Left ventricle myocardium inferior (tissue), 1 donor: ENCODE results near the gene PTGR1. TPM values are rescaled to one million over a fixed set of nuclear protein-coding genes. Genes with fewer than 3 reads are reported as not detected.
"Not testable (repeated sequence)": the region's sequence is repeated elsewhere in the genome, so short reads cannot be mapped to it uniquely, and the experiment has no call there.

Experiments
- DNase-seq: peaks from one replicate; pipeline ENCODE4 v3.0.0-alpha.2; 2020
- H3K27ac ChIP-seq: fragments of 200-600 bp; replicated peaks from 2 replicates; pipeline ENCODE4 v1.8.0; 2021
- H3K27me3 ChIP-seq: fragments of 200-600 bp; 2 replicates; pipeline ENCODE4 v1.8.0; 2021; ENCODE audit warnings: low read depth
- H3K36me3 ChIP-seq: fragments of 200-600 bp; 2 replicates; pipeline ENCODE4 v1.8.0; 2021
- H3K4me1 ChIP-seq: fragments of 200-600 bp; 2 replicates; pipeline ENCODE4 v1.8.0; 2021
- H3K4me3 ChIP-seq: fragments of 200-600 bp; 2 replicates; pipeline ENCODE4 v1.8.0; 2021; ENCODE audit warnings: mild to moderate bottlenecking, moderate library complexity
- H3K9me3 ChIP-seq: fragments of 200-600 bp; replicated peaks from 2 replicates; pipeline ENCODE4 v1.8.0; 2021
- intact Hi-C: fragments of 100-400 bp; cut with micrococcal nuclease; formaldehyde crosslinking; loops from one replicate; pipeline ENCODE4 v1.11.0; 2022
- total RNA-seq: library from RNA; stranded (reverse); fragmentation: NEBNext Ultra II Directional; extraction: Animal tissue kit (Norgen Biotek cat#: 25700); gene quantifications from one replicate; pipeline ENCODE4 v1.2.1, GENCODE V29; 2021
- TF ChIP-seq, protein P1 (sequence below): fragments of 200-600 bp; IDR thresholded peaks from 2 replicates; pipeline ENCODE4 v1.8.0; 2021; ENCODE audit warnings: antibody characterized with exemption, mild to moderate bottlenecking, borderline replicate concordance
- donor health status: DM: no; HTN: yes; CAD: no; lungs with severe emphysema.

The PTGR1 gene
- total RNA-seq, 1 donor from 2014 or later, result 50.2 TPM

DNA sequence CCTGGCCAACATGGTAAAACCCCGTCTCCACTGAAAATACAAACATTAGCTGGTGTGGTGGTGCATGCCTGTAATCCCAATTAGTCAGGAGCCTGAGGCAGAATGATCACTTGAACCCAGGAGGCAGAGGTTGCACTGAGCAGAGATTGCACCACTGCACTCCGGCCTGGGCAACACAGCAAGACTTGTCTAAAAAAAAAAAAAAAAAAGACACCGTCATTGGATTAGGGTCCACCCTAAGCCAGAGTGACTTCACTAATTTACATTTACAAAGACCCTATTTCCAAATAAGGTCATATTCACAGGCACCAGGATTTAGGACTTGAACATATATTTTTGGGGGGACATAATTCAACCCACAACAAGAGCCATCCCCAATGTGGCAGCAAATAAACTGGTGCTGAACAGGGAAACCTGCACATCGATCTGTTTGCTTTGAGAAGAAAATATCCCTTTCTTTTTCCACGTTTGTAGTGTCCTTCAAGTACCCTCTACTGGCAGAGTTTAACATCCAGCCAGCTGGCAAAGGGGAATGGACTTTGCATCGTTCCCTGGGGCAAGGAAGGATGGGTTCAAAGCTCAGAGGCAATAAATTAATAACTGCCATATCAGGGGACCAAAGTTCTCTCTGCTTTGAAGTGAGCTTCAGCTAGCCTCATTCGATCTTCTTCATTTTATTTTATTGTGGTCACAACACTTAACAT lies 28.0 kb upstream of the PTGR1 start:
- no peak overlapping the region for H3K4me3 ChIP-seq
- no peak overlapping the region for H3K27ac ChIP-seq
- H3K4me1 ChIP-seq, result peaks cover 22% of the 10 kb centered on the region
- intact Hi-C loops, result no loop called here
- TF ChIP-seq, protein P1, sequence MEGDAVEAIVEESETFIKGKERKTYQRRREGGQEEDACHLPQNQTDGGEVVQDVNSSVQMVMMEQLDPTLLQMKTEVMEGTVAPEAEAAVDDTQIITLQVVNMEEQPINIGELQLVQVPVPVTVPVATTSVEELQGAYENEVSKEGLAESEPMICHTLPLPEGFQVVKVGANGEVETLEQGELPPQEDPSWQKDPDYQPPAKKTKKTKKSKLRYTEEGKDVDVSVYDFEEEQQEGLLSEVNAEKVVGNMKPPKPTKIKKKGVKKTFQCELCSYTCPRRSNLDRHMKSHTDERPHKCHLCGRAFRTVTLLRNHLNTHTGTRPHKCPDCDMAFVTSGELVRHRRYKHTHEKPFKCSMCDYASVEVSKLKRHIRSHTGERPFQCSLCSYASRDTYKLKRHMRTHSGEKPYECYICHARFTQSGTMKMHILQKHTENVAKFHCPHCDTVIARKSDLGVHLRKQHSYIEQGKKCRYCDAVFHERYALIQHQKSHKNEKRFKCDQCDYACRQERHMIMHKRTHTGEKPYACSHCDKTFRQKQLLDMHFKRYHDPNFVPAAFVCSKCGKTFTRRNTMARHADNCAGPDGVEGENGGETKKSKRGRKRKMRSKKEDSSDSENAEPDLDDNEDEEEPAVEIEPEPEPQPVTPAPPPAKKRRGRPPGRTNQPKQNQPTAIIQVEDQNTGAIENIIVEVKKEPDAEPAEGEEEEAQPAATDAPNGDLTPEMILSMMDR, result no peak
- H3K9me3 ChIP-seq, result no peaks in the 10 kb centered on the region
- DNase-seq, result no peak
- H3K27me3 ChIP-seq, result no peaks in the 10 kb centered on the region
- no peaks in the 10 kb centered on the region for H3K36me3 ChIP-seq

DNA sequence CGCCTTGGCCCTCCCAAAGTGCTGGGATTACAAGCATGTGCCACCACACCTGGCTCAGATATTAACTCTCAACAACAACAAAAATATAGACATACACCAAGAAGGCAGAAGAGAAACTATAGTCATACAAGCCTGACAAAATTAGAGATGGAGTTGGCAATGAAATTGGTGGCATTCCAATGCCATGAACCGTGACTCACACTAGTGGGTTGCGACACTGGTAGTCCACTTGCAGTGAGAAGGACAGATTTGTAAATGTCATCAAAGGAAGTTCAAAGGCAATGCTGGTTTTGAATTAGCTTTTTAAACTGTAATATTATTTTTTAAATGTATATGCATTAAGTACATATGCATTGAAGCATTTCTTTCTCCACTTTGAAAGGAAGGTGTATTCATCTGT lies 23.2 kb upstream of the PTGR1 start:
- no peak overlapping the region for H3K4me3 ChIP-seq
- H3K27ac ChIP-seq, result no peak overlapping the region
- no peaks in the 10 kb centered on the region for H3K36me3 ChIP-seq
- intact Hi-C loops, result no loop called here
- DNase-seq, result no peak
- TF ChIP-seq, protein P1, result no peak
- no peaks in the 10 kb centered on the region for H3K27me3 ChIP-seq
- no peaks in the 10 kb centered on the region for H3K9me3 ChIP-seq
- H3K4me1 ChIP-seq, result no peaks in the 10 kb centered on the region

DNA sequence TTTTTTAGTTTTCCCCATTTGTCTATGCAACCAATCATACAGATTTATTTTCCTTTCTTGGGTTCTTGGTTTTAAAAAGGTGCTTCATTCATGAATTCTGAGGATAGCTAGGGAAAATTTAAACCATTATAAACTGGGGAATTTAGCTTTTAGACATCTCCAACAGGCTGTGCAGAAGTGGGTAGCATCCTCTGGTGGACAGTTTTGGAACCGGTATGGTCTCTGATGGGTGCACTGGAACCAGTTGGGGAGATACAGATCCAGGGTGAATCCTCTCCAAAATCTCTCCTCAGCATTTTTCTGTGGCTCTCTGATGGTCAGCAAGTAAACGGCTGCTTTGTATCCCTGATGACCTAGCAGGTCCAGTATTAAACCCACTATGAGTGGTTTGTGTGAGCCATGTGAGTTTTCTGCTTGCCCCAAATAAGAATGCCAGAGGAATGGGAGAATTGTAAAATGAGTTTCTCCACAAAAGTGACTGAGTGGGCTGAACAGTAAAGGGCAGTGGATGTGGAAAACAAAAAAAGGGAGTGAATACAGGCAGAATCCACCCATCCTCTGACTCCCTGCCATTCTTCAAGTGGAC lies 22.5 kb upstream of the PTGR1 start:
- no peak overlapping the region for H3K4me3 ChIP-seq
- TF ChIP-seq, protein P1, result peak; percentile 92
- no peak for DNase-seq
- intact Hi-C loops, result no loop called here
- no peaks in the 10 kb centered on the region for H3K27me3 ChIP-seq
- no peaks in the 10 kb centered on the region for H3K36me3 ChIP-seq
- no peak overlapping the region for H3K27ac ChIP-seq
- no peaks in the 10 kb centered on the region for H3K9me3 ChIP-seq
- no peaks in the 10 kb centered on the region for H3K4me1 ChIP-seq

DNA sequence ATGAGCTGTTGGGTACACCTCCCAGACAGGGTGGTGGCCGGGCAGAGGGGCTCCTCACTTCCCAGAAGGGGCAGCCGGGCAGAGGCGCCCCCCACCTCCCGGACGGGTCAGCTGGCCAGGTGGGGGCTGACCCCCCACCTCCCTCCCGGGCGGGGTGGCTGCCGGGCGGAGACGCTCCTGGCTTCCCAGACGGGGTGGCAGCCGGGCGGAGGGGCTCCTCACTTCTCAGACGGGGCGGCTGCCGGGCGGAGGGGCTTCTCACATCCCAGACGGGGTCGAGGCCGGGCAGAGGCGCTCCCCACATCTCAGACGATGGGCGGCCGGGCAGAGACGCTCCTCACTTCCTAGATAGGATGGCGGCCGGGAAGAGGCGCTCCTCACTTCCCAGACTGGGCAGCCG lies 17.9 kb upstream of the PTGR1 start:
- H3K36me3 ChIP-seq, H3K4me1 ChIP-seq, intact Hi-C loops, DNase-seq, H3K27me3 ChIP-seq, H3K4me3 ChIP-seq, H3K9me3 ChIP-seq, H3K27ac ChIP-seq: not testable (repeated sequence)

DNA sequence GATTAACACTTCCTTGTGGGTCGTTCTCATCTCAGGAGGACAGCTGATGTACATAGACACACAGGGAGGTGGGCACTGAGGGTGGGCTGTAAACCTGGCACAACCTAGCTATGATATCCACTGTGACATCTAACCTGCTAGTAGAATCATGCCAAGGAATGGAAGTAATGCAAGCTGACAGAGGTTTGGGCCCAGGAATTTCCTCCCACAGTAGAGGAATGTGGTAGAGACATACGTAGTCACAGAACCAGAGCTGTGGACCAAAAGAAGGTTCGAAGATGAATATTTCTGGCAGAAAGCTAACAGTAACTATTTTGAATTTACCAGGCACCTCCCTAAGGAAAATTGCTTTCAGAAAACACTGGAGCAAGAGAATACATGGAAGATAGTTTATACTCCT lies 16.5 kb upstream of the PTGR1 start:
- no peaks in the 10 kb centered on the region for H3K9me3 ChIP-seq
- H3K4me1 ChIP-seq, result no peaks in the 10 kb centered on the region
- no peak for DNase-seq
- no peak overlapping the region for H3K4me3 ChIP-seq
- intact Hi-C loops, result no loop called here
- peaks cover 20% of the 10 kb centered on the region for H3K27me3 ChIP-seq
- no peak overlapping the region for H3K27ac ChIP-seq
- no peaks in the 10 kb centered on the region for H3K36me3 ChIP-seq
- TF ChIP-seq, protein P1, result no peak

DNA sequence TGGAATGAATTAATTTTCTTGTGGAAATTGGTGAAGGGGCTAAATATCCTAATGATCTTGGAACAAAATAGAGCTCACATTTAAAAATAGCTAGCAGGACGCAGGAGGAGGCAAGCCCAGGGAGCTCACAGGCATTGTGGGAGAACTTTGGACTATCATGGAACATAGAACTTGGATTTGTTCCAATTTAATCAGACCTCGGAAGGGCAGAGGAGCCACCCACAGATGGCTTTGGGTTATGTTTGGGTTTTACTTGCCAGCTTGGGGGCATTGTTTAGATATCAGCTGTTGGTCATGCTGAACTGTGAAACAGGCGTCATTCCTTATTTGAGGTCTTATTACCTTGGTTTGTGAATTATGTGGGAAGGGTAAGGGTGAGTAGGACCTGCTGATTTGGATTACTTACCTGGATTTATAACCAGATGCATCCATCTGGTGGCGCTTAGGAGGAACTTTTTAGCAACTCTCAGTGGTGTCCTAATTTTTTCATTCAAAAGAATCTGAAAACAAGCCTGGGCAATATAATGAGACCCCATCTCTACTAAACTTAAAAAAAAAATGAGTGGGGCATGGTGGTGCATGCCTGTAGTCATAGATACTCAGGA lies 14.1 kb upstream of the PTGR1 start:
- intact Hi-C loops, result no loop called here
- Histone ChIP-seq H3K9me3 (no peaks in the 10 kb centered on the region), H3K27ac (no peak overlapping the region), H3K27me3 (peaks cover 38% of the 10 kb centered on the region), H3K4me1 (no peaks in the 10 kb centered on the region), H3K36me3 (no peaks in the 10 kb centered on the region), H3K4me3 (no peak overlapping the region)
- DNase-seq, result no peak
- TF ChIP-seq, protein P1, result no peak
